Measurements from ENCODE around the gene PATL2.

PATL2 gene

GRCh38 chr15:44682211-44682610 lies 28.9 kb downstream of the PATL2 start:
- Histone ChIP-seq H3K9ac (no peak overlapping the region), H3K27ac (no peak overlapping the region), H3K27me3 (ENCODE audit: control insufficient read depth, insufficient read depth, low read length) (no peaks in the 10 kb centered on the region), H3K4me3 (ENCODE audit: low read depth, low read length) (no peak overlapping the region), H3K79me2 (no peaks in the 10 kb centered on the region), H2AFZ (no peak overlapping the region), H3K36me3 (ENCODE audit: control insufficient read depth, insufficient read depth, low read length) (no peaks in the 10 kb centered on the region), H3K4me1 (peaks cover 4% of the 10 kb centered on the region), H3K9me3 (ENCODE audit: control insufficient read depth, low read length) (no peaks in the 10 kb centered on the region), H3K4me2 (ENCODE audit: low read length) (no peak overlapping the region)
- TF ChIP-seq, protein P1, sequence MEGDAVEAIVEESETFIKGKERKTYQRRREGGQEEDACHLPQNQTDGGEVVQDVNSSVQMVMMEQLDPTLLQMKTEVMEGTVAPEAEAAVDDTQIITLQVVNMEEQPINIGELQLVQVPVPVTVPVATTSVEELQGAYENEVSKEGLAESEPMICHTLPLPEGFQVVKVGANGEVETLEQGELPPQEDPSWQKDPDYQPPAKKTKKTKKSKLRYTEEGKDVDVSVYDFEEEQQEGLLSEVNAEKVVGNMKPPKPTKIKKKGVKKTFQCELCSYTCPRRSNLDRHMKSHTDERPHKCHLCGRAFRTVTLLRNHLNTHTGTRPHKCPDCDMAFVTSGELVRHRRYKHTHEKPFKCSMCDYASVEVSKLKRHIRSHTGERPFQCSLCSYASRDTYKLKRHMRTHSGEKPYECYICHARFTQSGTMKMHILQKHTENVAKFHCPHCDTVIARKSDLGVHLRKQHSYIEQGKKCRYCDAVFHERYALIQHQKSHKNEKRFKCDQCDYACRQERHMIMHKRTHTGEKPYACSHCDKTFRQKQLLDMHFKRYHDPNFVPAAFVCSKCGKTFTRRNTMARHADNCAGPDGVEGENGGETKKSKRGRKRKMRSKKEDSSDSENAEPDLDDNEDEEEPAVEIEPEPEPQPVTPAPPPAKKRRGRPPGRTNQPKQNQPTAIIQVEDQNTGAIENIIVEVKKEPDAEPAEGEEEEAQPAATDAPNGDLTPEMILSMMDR (IDR thresholded peaks at IDR 0.05): no peak

DNA sequence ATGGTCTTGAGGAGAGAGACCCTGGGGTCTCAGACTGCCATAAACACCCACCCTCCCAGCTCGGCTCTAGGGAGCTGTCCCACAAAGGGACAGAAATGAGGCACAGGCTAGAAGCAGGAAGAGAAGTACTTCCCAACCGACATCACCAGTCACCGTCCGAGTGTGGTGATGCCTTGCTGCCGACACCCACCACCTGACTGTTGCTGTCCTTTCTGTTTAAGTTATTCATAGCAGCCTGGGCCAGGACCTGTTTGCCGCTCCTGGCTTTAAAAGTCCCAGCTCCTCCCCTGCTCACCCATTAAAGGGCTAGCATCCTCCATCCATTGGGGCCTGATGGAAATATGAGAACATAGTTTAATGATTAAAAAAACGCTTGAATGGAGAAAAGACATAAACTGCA lies 34.4 kb downstream of the PATL2 start:
- no peaks in the 10 kb centered on the region for H3K9me3 ChIP-seq (ENCODE audit: control insufficient read depth, low read length)
- TF ChIP-seq, protein P1 (IDR thresholded peaks at IDR 0.05): no peak
- H3K4me2 ChIP-seq (ENCODE audit: low read length): no peak overlapping the region
- H3K27ac ChIP-seq: no peak overlapping the region
- H2AFZ ChIP-seq: no peak overlapping the region
- no peaks in the 10 kb centered on the region for H3K79me2 ChIP-seq
- H3K36me3 ChIP-seq (ENCODE audit: control insufficient read depth, insufficient read depth, low read length): no peaks in the 10 kb centered on the region
- no peaks in the 10 kb centered on the region for H3K27me3 ChIP-seq (ENCODE audit: control insufficient read depth, insufficient read depth, low read length)
- H3K4me1 ChIP-seq: no peaks in the 10 kb centered on the region
- no peak overlapping the region for H3K9ac ChIP-seq
- H3K4me3 ChIP-seq (ENCODE audit: low read depth, low read length): no peak overlapping the region

DNA sequence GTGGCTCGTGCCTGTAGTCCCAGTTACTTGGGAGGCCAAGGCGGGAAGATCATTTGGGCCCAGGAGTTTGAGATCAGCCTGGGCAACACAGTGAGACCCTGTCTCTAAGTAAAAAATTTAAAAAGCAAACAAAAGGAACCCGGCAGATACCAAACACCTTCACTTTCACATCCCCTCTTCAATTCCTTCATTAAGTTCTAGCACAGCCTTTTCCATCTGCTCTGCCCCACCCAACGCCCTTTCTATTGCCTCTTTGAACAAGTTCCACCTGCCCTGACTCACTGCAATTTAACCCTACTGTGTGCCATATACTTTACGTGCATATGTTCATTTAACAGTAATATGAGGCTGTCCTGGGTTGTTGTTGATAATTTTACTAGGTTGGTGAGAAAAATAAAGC lies 35.2 kb downstream of the PATL2 start:
- Histone ChIP-seq H3K27ac (no peak overlapping the region), H3K4me2 (ENCODE audit: low read length) (no peak overlapping the region), H3K9ac (no peak overlapping the region), H3K27me3 (ENCODE audit: control insufficient read depth, insufficient read depth, low read length) (no peaks in the 10 kb centered on the region), H3K79me2 (no peaks in the 10 kb centered on the region), H3K9me3 (ENCODE audit: control insufficient read depth, low read length) (no peaks in the 10 kb centered on the region), H2AFZ (no peak overlapping the region), H3K36me3 (ENCODE audit: control insufficient read depth, insufficient read depth, low read length) (no peaks in the 10 kb centered on the region), H3K4me1 (no peaks in the 10 kb centered on the region), H3K4me3 (ENCODE audit: low read depth, low read length) (no peak overlapping the region)
- TF ChIP-seq, protein P1 (IDR thresholded peaks at IDR 0.05): no peak

- Histone ChIP-seq H3K9ac (no peak overlapping the region), H3K36me3 (ENCODE audit: control insufficient read depth, insufficient read depth, low read length) (no peaks in the 10 kb centered on the region), H3K27ac (no peak overlapping the region), H3K9me3 (ENCODE audit: control insufficient read depth, low read length) (no peaks in the 10 kb centered on the region), H3K79me2 (no peaks in the 10 kb centered on the region), H2AFZ (no peak overlapping the region), H3K4me3 (ENCODE audit: low read depth, low read length) (no peak overlapping the region), H3K4me1 (no peaks in the 10 kb centered on the region), H3K27me3 (ENCODE audit: control insufficient read depth, insufficient read depth, low read length) (no peaks in the 10 kb centered on the region), H3K4me2 (ENCODE audit: low read length) (no peak overlapping the region)
- TF ChIP-seq, protein P1 (IDR thresholded peaks at IDR 0.05): no peak
Measured at GRCh38 chr15:44673639-44674038, 37.5 kb downstream of the PATL2 start.

- H3K4me2 ChIP-seq (ENCODE audit: low read length): no peak overlapping the region
- no peak overlapping the region for H2AFZ ChIP-seq
- H3K9me3 ChIP-seq (ENCODE audit: control insufficient read depth, low read length): no peaks in the 10 kb centered on the region
- H3K9ac ChIP-seq: no peak overlapping the region
- no peaks in the 10 kb centered on the region for H3K4me1 ChIP-seq
- H3K27ac ChIP-seq: no peak overlapping the region
- no peak overlapping the region for H3K4me3 ChIP-seq (ENCODE audit: low read depth, low read length)
- no peaks in the 10 kb centered on the region for H3K27me3 ChIP-seq (ENCODE audit: control insufficient read depth, insufficient read depth, low read length)
- no peaks in the 10 kb centered on the region for H3K79me2 ChIP-seq
- H3K36me3 ChIP-seq (ENCODE audit: control insufficient read depth, insufficient read depth, low read length): no peaks in the 10 kb centered on the region
- TF ChIP-seq, protein P1 (IDR thresholded peaks at IDR 0.05): no peak
Measured at GRCh38 chr15:44670087-44670950, 40.8 kb downstream of the PATL2 start.
